Stimulated activated naive CD4-positive, alpha-beta T cell (primary cell): ENCODE measurements around the gene SF3A2.

Source experiments
- DNase-seq, 6 experiments: peaks; one replicate each; lab custom pipeline; 2025; lab: John Stamatoyannopoulos, UW

Gene SF3A2

DNA sequence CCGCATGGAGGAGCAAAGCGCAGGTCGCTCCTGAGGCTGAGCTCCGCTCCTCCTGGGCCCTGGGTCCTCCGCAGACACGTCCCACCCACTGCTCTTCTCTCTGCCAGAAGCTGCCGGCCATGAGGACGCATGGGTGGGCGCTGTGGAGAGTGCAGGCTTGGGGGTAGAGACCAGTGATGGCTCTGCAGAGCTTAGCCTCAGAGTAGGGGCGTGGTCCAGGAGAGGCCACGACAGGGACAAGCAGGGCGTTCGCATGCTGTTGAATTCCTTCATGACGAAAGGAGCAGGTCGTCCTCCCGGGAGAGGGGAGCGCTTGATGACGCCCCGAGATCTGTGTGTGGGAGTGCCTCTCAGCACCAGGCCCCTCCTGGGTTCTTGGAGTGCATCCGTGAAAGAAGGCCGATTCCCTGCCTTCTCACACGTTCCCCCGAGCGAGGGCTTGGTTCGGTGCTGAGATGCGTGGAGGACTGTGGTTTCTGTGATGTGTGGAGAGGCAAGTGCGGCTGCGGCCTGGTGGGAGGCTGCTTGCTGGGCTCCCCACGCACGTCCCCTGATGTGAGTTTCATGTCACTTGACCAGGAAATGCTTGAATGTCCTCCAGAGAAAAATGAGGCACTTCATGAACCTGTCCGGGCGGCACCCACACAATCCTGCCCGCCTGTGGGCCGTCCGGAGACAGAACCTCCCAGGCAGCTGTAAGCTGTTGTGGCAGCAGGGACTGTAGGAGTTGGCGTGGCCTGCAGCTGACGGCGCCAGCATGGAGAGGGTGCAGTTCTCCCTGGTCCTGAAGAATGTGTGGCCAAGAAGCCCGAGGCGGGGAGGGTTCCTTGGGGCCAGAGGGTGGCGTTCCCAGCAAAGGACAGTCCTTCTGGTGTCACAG lies 4.5 kb downstream of the SF3A2 start:
- DNase-seq, result no peak

DNA sequence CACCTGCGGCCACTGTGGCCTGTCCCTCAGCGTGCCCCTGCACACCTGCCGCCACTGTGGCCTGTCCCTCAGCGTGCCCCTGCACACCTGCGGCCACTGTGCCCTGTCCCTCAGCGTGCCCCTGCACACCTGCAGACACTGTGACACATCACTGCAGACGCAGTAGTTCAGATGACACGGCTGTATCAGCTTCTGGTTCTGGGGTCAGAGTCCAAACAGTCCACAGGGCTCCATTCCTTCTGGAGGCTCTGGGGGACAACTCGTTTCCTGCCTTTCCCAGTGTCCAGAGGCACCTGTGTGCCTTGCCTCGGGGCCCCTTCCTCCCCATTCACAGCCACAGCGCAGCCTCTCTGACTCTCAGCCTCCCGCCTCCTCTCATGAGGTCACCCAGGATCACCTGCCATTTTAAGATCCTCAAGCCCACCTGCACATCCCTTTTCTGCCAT lies 5.5 kb downstream of the SF3A2 start:
- DNase-seq, result no peak

- DNase-seq, result no peak
These were observed 6.2 kb downstream of the SF3A2 start for GRCh38 chr19:2242816-2243215.

DNA sequence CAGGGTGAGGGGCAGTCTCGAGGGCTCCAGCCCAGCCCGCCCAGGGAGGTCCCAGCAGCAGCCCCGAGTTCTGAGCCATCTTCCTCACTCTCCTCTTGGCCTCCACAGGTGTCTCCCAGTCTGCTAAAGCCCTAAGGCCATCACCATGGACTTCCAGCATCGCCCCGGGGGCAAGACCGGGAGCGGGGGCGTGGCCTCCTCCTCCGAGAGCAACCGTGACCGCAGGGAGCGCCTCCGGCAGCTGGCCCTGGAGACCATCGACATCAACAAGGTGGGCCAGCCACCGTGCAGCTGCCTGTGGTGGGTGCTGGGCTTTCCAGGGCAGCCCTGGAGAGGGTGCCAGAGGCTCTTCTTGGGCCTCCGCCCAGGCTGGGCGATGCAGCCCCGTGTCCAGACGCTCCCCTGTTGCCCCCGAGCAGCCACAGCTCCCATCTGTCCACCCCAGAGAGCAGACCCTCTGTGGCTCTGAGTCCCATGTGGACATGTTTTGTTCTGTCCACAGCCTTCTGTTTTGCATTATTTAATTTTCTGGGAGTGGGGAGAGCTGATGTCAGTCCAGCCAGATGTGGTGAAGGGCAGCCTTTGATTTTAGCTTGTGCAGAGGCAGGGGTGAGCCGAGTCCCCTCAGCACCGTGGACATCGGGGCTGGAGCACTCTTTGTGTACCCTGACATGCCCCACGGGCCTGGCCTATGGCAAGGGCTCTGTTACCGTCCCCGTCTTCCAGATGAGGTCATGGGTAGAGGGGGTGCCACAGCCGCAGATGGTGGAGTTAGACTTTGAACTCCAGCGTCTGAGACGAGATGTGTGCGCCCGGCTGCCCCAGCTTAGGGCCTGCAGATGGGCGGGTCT lies 6.9 kb downstream of the SF3A2 start:
- no peak for DNase-seq

DNA sequence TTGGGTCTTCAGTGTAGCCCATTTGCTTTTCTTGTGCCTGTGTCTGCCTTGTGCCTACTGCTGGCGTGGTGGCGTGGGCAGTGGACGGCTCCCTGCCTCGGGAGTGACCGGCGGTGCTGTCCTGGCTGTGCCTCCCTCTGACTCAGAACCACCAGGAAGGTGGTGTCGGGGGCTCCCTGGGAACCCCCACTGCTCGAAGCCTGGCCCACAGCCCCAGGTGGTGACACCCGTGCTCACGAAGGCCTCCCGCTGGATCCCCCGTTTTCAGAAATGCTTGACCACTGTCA lies 7.4 kb downstream of the SF3A2 start:
- no peak for DNase-seq

DNA sequence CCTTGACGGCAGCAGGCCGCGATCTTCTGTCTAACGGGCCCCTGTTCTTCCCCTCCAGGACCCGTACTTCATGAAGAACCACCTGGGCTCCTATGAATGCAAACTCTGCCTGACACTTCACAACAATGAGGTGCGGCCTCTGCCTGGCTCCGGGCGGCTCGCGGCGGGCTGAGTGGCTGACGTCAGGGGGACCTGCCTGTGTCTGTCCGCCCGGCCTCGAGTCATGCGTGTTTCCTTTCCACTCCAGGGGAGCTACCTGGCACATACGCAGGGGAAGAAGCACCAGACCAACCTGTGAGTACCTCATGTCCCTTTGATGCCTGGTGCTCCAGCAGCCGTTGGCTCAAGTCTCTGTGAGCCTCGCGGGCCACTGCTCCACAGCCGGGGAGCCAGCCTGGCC lies 7.9 kb downstream of the SF3A2 start:
- DNase-seq, result no peak

GRCh38 chr19:2245273-2245672 lies 8.6 kb downstream of the SF3A2 start:
- no peak for DNase-seq

DNA sequence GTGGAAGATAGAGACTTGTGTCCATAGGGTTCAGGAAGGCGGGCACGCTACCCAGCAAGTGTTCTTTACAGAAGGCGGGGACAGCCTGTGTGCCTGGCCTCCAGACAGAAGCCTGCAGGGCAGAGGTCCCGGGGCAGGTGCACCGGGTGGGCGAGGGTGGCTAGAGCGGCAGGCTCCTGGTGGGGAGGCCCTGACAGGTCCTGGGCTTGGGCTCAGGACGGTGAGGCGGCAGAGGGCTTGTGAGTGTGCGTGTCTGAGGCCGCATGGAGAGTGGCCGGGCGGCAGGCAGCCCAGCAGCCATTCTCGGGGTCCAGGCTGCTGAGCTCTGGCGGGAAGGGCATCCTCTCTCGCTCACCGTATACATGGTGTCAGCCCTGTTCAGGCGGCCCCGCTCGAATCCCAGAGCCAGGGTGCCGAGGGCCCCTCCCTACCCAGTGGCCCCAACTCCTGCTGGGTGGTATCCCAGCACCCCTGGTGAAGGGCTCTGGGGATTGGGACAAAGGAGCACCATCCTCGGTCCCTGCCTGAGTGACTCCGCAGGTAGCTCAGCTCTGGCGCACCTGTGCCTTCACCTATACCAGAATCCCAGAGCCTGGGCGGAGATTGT lies 9.5 kb downstream of the SF3A2 start:
- DNase-seq, result no peak

DNA sequence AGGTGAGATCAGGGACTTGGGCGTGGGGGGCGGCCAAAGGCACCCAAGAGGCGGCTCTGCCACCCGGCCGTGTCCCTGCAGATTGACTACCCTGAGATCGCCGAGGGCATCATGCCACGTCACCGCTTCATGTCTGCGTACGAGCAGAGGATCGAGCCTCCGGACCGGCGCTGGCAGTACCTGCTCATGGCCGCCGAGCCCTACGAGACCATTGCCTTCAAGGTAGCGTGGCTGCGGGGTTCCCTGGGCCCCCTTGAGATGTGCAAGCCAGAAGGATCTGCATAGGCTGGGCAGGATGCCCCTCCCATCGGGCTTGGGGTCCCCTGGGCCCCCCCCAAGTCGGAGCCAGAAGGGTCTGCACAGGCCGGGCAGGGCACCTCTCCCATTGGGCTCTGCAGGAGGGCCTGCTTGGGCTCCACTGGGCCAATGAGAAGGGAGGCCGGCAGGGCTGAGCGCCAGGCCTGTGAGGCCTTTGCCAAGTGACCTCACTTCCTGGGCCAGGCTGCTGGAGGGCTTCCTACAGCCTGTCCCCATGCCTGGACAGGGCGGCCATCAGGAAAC lies 10.3 kb downstream of the SF3A2 start:
- DNase-seq, result no peak

DNA sequence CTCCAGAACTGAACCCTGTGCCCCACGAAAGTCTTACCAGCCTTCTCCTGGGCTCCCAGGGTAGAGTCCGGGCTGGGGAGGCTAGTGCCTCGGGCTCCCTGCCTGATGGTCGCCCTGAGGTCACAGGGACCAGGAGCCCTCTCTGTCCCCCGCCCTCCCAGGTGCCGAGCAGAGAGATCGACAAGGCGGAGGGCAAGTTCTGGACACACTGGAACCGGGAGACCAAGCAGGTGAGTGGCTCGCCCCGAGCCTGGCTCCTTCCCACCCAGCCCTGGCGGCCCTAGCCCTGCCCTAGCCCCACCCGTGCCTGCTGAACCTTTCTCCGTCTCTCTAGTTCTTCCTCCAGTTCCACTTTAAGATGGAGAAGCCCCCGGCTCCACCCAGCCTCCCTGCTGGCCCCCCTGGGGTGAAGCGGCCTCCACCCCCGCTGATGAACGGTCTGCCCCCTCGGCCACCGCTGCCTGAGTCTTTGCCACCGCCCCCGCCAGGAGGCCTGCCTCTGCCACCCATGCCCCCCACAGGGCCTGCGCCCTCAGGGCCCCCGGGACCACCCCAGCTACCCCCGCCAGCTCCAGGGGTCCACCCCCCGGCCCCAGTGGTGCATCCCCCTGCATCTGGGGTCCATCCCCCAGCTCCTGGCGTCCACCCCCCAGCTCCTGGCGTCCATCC lies 10.9 kb downstream of the SF3A2 start:
- DNase-seq, result no peak

- no peak for DNase-seq
These were observed 11.7 kb downstream of the SF3A2 start for GRCh38 chr19:2248136-2249009.

GRCh38 chr19:2249010-2249866 lies 12.6 kb downstream of the SF3A2 start, which contains the start of gene AMH:
AMH (plus strand) TSS chr19:2249323; CDS start chr19:2249333, 10 bp downstream.
- no peak for DNase-seq

DNA sequence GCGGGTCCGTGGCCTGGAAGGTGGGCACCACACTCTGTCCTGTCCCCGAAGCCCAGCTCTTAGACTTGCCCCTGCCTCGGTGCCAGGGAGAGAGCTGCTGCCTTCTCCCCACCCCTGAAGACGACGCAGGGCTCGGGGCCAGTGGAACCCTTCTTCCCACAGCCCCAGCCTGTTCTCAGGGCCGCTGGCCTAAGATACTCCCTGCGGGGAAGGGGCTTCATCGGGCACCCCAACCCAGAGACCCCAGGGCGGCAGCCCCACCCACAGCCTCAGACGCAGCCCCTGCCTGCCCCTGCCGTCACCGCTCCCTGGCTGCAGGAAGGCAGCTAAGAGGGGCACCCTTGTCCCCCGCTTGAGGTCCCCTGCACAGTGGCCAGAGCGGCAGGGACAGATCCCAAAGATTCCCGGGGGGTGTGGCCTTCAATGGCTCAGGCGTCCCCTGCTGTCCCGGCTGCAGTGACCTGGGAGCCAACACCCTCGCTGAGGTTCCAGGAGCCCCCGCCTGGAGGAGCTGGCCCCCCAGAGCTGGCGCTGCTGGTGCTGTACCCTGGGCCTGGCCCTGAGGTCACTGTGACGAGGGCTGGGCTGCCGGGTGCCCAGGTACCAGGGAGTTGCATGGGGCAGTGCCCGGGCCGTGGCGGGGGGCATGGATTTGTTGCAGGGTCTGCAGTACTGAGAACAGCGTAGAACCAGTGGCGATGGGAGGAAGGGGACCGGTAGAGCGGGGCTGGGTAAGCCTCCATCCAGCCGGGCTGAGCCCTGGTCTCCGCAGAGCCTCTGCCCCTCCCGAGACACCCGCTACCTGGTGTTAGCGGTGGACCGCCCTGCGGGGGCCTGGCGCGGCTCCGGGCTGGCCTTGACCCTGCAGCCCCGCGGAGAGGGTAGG lies 13.5 kb downstream of the SF3A2 start:
- no peak for DNase-seq

DNA sequence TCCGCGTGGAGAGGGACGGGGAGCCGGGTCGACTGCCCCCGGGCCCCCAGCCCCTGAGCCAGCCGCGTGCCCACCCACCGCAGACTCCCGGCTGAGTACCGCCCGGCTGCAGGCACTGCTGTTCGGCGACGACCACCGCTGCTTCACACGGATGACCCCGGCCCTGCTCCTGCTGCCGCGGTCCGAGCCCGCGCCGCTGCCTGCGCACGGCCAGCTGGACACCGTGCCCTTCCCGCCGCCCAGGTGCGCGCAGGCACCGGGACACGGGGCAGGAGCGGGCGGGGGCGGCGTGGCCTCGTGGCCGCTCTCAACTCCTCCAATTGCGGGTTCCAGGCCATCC lies 14.1 kb downstream of the SF3A2 start:
- DNase-seq, result no peak

DNA sequence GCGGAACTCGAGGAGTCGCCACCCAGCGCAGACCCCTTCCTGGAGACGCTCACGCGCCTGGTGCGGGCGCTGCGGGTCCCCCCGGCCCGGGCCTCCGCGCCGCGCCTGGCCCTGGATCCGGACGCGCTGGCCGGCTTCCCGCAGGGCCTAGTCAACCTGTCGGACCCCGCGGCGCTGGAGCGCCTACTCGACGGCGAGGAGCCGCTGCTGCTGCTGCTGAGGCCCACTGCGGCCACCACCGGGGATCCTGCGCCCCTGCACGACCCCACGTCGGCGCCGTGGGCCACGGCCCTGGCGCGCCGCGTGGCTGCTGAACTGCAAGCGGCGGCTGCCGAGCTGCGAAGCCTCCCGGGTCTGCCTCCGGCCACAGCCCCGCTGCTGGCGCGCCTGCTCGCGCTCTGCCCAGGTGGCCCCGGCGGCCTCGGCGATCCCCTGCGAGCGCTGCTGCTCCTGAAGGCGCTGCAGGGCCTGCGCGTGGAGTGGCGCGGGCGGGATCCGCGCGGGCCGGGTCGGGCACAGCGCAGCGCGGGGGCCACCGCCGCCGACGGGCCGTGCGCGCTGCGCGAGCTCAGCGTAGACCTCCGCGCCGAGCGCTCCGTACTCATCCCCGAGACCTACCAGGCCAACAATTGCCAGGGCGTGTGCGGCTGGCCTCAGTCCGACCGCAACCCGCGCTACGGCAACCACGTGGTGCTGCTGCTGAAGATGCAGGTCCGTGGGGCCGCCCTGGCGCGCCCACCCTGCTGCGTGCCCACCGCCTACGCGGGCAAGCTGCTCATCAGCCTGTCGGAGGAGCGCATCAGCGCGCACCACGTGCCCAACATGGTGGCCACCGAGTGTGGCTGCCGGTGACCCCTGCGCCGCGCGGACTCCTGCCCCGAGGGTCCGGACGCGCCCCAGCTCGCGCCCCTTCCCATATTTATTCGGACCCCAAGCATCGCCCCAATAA lies 14.8 kb downstream of the SF3A2 start:
- DNase-seq, result peak in 2 of 6 experiments; percentile 17 to 34

- DNase-seq, result peak in 2 of 6 experiments; percentile 35 to 50
These were observed 15.6 kb downstream of the SF3A2 start for GRCh38 chr19:2252055-2252796.

DNA sequence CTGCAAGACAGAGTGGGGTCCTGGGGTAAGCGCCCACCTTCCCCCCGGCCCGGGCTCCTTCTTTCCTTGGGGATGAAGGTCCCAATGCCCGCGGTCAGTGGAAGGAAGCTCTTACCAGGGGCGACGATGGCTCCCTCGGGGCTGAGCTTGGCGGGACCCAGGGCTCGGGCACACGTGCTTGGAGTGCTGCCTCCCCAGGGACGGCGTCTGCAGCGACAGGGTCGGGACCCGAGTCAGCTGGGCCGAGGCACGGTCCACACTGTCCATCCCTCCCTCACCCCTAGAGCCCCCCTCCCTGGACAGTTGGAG lies 16.1 kb downstream of the SF3A2 start:
- no peak for DNase-seq
